Ammon's horn (tissue), 1 donor: Measurements from ENCODE around the gene LAMA2.

Experiments
- DNase-seq: peaks from one replicate; pipeline ENCODE4 v3.0.0-alpha.2; 2016; ENCODE audit warnings: low spot score

Gene LAMA2

GRCh38 chr6:128899341-128900050 lies 16.6 kb downstream of the LAMA2 start:
- DNase-seq, result no peak

DNA sequence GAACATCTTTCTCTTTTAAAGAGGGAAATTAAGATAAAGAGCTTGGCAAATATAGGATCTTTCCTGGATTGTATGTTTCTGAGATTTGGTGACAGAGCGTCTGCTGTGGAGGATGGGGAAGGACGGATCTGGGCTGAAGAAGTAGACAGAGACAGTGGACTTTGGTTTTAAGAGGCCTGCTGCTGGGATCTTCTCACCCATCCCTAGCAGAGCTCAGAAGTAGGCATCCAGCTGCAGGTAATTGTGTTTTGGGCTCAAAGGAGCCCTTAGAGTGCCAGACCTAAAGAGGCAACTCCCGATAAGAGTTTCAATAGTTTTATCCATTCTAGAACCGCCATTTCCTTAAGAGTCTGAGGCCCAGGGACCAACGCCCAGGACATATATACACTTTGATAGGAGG lies 20.8 kb downstream of the LAMA2 start:
- no peak for DNase-seq

GRCh38 chr6:128914051-128914450 lies 31.1 kb downstream of the LAMA2 start:
- no peak for DNase-seq

DNA sequence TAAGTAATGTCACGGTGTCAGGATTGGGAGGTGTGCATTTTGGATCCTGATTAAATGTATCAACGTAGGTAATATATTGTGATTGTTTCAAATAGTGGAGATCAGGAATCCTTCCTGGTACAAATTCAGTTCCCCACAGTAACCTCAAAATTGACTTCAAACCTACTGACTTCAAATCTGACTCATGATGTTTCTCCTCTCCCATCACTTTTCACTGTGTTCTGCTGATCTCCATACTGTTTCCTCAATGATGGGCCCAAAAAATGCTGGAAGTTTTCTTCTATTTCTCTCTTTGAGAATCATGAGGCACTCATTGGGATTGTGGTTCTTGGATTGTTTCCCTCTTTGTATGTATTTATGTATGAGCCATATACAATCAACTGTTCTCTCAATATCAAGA lies 35.9 kb downstream of the LAMA2 start:
- no peak for DNase-seq

- no peak for DNase-seq
Observed at GRCh38 chr6:128919412-128920180, 36.7 kb downstream of the LAMA2 start.

- DNase-seq, result no peak
Observed at GRCh38 chr6:128925765-128926164, 42.8 kb downstream of the LAMA2 start.

DNA sequence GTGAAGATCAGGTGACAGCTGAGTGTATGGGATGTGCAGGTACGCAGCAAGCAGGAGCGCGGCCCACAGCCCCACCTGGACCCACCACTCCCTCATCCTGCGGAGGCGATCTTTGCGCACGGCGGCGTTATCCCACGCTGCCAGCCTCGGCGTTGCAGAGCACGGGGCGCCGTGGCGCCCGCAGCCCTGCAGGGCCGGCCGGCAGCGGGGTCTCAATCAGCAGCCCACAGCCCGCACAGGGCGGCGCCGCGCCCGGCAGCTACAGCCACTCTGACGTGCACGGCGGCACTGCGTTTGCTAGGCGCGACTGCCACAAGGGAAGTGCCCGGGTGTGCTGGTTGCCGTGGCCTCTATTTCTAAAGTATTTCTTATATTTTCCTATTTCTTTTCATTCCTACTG lies 46.9 kb downstream of the LAMA2 start:
- no peak for DNase-seq

DNA sequence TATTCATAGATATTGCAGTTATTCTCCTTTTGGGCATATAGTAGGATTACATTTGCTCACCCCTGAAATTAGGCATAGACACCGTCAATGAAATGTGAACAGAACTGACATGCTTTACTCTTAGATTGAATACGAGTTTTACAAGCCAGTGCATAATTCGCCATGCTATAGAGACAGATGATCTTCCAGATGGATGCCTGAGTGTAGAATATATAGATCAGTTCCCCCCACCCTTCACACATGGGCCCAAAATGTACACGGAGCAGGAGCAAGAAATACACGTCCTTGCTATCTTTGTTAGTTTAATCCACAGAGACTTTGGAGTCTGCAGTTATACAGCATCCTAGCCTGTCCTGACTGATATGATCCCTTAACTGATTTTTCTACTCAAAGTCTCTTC lies 47.4 kb downstream of the LAMA2 start:
- no peak for DNase-seq

DNA sequence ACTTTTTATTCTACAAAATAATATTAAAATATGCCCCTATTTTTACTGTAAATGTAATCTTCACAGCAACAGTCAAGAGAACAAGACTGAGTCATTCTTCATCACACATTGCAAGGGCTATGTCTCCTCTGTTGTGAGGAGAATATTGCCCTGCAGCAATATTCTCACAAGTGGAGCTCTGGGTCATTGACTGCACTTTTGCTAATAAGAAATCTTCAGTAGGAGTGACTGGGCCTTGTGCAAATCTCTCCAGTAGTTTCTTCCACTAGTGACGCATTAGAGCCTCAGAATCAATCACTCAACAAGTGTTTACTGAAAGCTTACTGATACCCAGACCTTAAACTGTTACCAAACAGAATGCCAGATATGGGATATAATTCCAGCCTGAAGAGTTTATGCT lies 49.1 kb downstream of the LAMA2 start:
- no peak for DNase-seq

DNA sequence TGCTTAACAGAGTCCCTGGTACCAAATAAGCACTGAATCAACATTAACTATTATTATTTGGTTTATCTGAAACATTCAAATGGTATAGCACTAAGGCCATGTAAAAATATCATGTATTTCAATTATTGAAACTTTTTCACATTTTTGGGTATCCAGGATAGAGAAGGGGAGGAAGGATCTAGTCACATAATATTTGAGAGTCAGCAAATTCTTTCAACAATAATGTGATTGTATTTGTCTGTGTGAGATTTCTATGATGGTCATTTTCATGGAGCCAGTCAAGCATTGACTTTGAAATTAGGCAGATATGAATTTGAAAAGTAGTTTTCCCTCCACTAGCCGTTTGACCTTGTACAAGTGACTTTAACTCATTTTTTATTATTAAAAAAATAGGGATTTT lies 67.9 kb downstream of the LAMA2 start:
- no peak for DNase-seq

- DNase-seq, result no peak
Observed at GRCh38 chr6:128952902-128953301, 70.0 kb downstream of the LAMA2 start.

DNA sequence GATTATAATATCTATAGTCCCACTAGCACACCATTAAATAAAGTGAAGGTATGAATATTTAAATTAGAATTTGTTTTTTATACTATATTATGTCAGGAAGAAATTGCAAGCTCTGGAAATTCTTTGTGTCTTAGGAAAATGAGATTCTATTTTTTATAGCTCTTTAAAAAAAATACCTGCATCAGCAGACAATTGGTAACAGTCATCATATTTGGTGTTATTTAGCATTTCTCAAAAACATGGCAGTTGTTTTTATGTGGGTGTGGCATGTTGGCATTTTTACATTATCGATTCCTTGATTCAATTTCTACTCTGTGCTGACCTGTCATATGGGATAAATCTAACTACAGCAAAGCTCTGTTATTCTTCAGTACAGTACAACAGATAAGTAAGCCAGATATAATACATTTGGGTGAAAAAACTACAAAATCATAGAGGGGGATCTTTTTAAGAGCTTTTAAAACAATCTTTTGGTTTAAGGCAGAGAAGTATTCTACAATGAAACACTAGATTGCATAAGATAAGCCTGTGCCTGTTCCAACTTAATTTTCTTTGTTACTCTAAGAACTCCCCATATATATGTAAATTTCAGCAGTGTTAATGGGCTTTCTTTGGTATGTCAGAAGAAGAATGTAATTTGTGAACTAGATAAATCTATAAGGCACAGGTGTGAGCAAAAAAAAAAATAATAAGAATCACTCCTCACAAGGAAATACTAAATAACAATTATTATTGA lies 71.5 kb downstream of the LAMA2 start:
- DNase-seq, result no peak

DNA sequence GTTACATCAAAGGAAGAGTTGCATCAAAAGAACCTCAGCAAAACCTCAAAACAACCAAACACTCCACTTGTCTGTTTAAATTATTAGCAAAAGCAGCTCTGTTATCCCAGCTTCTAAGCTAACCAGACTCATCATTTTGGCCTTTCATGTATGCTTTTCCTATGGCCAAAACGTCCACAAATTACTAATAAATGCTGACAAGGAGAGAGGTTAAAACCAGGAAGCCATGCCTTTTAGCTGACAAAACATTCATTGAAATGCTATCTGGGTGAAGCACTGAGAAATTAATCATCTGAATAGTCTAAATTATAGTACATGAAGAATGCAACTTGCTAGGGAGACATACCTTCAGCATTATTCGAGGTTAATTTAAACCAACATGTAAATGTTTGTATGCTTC lies 80.6 kb downstream of the LAMA2 start:
- DNase-seq, result no peak

DNA sequence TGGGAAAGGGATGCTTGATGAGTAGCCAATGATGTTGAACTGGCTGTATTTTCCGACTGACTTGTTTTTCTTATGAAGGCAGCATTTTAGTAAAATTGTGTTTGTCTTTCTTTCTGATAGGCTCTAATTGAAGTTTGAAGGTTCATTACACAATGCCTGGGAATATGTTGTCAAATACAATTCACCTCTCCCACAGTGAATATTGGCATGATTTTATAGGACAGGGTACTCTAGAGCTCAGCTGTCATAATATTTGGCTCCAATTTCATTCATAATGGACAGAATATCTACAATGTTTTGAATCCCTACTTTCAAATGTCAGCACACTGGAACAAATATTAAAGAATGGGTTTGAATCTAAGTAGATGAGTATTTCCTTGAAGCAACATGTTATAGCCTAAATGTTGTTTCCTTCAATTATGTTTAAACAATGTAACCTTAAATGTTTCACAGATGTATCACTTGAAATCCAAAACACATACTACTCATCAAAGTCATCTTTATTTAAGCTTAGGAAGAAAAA lies 81.4 kb downstream of the LAMA2 start:
- no peak for DNase-seq

GRCh38 chr6:128964771-128965170 lies 81.8 kb downstream of the LAMA2 start:
- DNase-seq, result no peak

DNA sequence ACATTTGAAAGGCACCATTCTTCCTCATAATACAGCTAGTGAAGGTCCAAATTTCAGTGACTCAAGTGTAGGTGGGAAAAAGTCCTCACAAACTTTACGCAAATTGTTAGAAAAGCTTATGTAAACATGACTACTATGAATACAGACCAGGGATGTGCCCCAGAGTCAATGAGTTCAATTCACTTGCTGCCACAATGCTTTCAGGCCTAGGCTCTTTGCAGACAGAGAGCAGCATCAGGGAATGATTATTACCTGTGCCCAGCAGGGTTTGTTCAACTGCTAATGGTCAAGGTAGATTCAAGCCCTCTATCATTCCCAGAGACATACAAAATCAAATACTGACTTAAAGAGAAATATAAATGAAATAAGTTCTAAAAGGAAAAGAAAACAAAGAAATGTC lies 84.0 kb downstream of the LAMA2 start:
- no peak for DNase-seq

GRCh38 chr6:128979071-128979470 lies 96.1 kb downstream of the LAMA2 start:
- DNase-seq, result no peak

DNA sequence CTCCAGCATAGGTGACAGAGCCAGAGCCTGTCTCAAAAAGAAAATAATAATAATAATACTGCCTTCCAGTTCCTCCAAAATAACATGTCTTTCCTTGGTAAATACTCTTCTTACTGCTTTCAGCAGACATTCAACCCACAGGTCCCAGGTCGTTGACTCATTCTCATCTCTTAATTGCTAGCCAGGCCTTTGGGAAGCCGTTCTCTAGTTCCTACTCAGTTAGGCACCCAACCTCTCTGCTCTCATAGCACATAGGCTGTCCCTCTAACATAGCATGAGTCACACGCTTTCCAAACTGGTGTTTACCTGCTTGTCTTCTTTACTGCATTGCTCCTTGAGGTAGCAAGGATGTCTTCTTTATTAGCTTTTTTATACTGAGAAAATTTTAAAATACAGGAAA lies 98.8 kb downstream of the LAMA2 start:
- DNase-seq, result no peak

DNA sequence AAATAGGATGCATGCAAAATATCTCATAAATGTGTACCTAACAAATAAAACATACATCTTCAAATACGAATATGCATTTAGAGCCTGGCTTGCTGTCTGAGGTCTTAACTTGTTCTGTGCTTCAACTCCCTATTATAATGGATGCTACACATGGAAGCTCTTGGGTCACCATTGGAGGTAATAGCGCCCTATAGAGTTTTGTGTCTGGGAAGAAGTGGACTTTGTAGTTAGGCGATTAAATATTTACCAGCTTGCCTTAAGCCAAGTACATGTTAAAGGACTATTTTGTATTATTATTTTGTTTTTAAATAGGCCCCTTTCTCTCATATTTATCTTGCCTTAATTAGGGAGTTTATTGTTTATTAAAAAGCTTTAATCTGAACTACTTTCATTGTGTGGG lies 107.4 kb downstream of the LAMA2 start:
- no peak for DNase-seq

DNA sequence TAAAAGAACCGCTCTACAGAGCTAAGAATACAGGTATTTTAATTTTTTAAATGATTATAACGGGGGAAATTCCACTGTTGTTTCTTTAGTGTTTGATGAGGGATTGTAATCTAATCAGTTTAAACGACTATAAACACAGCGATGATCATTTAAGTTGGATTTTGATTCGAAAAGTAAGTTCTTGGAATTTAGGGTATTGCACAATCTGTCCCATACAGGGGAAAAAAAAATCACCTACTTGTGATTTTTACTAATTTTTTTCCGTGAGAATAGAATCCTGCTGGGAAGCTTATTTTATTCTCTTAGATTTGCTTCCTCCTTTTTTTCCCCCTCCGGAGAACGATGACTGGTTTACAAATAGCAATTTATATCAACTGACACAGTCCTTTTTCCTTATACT lies 108.0 kb downstream of the LAMA2 start:
- no peak for DNase-seq

GRCh38 chr6:128993166-128993565 lies 110.2 kb downstream of the LAMA2 start:
- DNase-seq, result peak; percentile 43

DNA sequence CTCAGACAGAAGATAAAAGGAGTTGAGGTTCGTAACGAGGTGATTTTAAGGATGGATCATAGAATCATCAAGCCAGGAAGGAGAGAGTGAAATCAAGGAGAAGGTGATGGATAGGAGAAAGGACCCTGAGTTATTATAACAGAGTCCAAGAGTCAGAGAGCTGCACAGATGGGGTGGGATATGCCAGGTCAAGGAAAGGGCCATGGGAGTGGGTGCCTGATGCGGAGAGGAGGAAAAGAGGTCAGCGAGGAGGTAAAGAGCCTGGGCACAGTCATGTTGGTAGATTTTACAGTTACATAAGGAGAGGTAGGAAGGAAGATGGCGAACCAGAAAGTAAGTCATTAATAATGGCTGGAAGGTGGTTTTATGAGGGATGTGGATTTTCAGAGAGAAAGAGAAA lies 114.9 kb downstream of the LAMA2 start:
- DNase-seq, result no peak
